Kidney (tissue), 14 donors: ENCODE data around the gene CCSER1. TPM values are rescaled to one million over a fixed set of nuclear protein-coding genes. Genes with fewer than 3 reads are reported as not detected.

Source experiments
- DNase-seq, 5 donors: peaks; one replicate each; pipeline ENCODE4 v3.0.0-alpha.2; 2013 to 2020
- FAIRE-seq: peaks from 2 replicates; lab custom pipeline; 2012; peaks lifted over from hg19 to GRCh38; lab: Jason Lieb, UNC
- H3K27ac ChIP-seq, 2 donors: one replicate each; pipeline ENCODE4 v1.7.0; 2013; ENCODE audit warnings: low read depth in 2 of 2, low read length in 2 of 2, inconsistent platforms in 1 of 2
- H3K27me3 ChIP-seq: one replicate; pipeline ENCODE4 v1.7.1; 2013; ENCODE audit warnings: low read length, inconsistent platforms; ENCODE audit not compliant: control insufficient read depth, insufficient read depth
- H3K36me3 ChIP-seq, 3 donors: one replicate each; pipeline versions ENCODE4 v1.7.0 to v1.7.1; 2013; ENCODE audit warnings: low read length in 3 of 3, control low read depth in 1 of 3, inconsistent platforms in 1 of 3; ENCODE audit not compliant: insufficient read depth in 3 of 3, control insufficient read depth in 2 of 3
- H3K4me1 ChIP-seq, 3 donors: one replicate each; pipeline versions ENCODE4 v1.7.0 to v1.7.1; 2013; ENCODE audit warnings: low read length in 3 of 3, inconsistent platforms in 1 of 3, low read depth in 1 of 3; ENCODE audit not compliant: control insufficient read depth in 2 of 3, insufficient read depth in 2 of 3
- H3K4me3 ChIP-seq, 3 donors: one replicate each; pipeline versions ENCODE4 v1.7.0 to v1.8.1; 2013; ENCODE audit warnings: low read length in 3 of 3, control low read depth in 1 of 3, inconsistent platforms in 1 of 3
- H3K9ac ChIP-seq, 3 donors: one replicate each; pipeline versions ENCODE4 v1.7.0 to v1.7.1; 2013; ENCODE audit warnings: low read length in 3 of 3, control low read depth in 1 of 3, inconsistent platforms in 1 of 3
- H3K9me3 ChIP-seq, 3 donors: one replicate each; pipeline versions ENCODE4 v1.7.0 to v1.7.1; 2013; ENCODE audit warnings: low read length in 3 of 3, control low read depth in 1 of 3, inconsistent platforms in 1 of 3; ENCODE audit not compliant: control insufficient read depth in 2 of 3, insufficient read depth in 1 of 3
- CTCF ChIP-seq: IDR thresholded peaks from 3 replicates; pipeline ENCODE4 v1.5.1; 2012; ENCODE audit warnings: mild to moderate bottlenecking, moderate library complexity, borderline replicate concordance; ENCODE audit not compliant: insufficient read depth; ENCODE audit errors: extremely low read depth
- intact Hi-C: fragments of 100-400 bp; cut with DNase I; formaldehyde crosslinking; loops from one replicate; pipeline ENCODE4 v1.11.1; 2022
- polyA plus RNA-seq: library from polyadenylated mRNA; stranded (reverse); fragments of 350-450 nt; fragmentation: Illumina TruSeq; extraction: RNeasy Lipid Tissue Mini Kit (QIAGEN cat#74804); gene quantifications from one replicate; pipeline ENCODE4 v1.2.3, GENCODE V29; 2014; ENCODE audit warnings: low read depth, low replicate concordance; ENCODE audit not compliant: insufficient read depth
- total RNA-seq: library from RNA; stranded (reverse); fragmentation: NEBNext Ultra II Directional; extraction: Animal tissue kit (Norgen Biotek cat#: 25700); gene quantifications from one replicate; pipeline ENCODE4 v1.2.1, GENCODE V29; 2021
- donor health status: control.
- donor health status: control.
- donor health status: control.
- donor health status: control.
- donor health status: control.
- donor health status: DM: yes; HTN: yes; CAD: no.
- donor health status: Normal renal cell carcinoma (clear cell type).

Gene CCSER1
- total and polyA plus RNA-seq, 2 donors from 2014 or later = 4.2 to 26.8 TPM

GRCh38 chr4:90621080-90621479, 493.9 kb downstream of the CCSER1 start:
- no peak overlapping the region for H3K27ac ChIP-seq
- peak in 1 of 5 donors; percentile 14 for DNase-seq
- no peak for FAIRE-seq

GRCh38 chr4:90624781-90625180, 497.6 kb downstream of the CCSER1 start:
- DNase-seq (peak in 2 of 5 donors; percentile 42 to 44), FAIRE-seq (no peak)
- no peaks in the 10 kb centered on the region for H3K4me1 ChIP-seq
- intact Hi-C loops = no loop called here
- peaks cover 0 to 3% (median 0%) of the 10 kb centered on the region in 3 donors for H3K36me3 ChIP-seq
- no peaks in the 10 kb centered on the region for H3K27me3 ChIP-seq
- no peaks in the 10 kb centered on the region for H3K9me3 ChIP-seq
- no peak for TF ChIP-seq CTCF
- no peak overlapping the region for H3K27ac ChIP-seq
- H3K4me3 ChIP-seq = no peak overlapping the region
- no peak overlapping the region for H3K9ac ChIP-seq

More at GRCh38 chr4:90621080-90621479, 493.9 kb downstream of the CCSER1 start:
- Histone ChIP-seq H3K27me3 (no peaks in the 10 kb centered on the region), H3K4me3 (no peak overlapping the region), H3K4me1 (no peaks in the 10 kb centered on the region), H3K9me3 (no peaks in the 10 kb centered on the region), H3K36me3 (no peaks in the 10 kb centered on the region), H3K9ac (no peak overlapping the region)
- no peak for TF ChIP-seq CTCF
- intact Hi-C loops = no loop called here

DNA sequence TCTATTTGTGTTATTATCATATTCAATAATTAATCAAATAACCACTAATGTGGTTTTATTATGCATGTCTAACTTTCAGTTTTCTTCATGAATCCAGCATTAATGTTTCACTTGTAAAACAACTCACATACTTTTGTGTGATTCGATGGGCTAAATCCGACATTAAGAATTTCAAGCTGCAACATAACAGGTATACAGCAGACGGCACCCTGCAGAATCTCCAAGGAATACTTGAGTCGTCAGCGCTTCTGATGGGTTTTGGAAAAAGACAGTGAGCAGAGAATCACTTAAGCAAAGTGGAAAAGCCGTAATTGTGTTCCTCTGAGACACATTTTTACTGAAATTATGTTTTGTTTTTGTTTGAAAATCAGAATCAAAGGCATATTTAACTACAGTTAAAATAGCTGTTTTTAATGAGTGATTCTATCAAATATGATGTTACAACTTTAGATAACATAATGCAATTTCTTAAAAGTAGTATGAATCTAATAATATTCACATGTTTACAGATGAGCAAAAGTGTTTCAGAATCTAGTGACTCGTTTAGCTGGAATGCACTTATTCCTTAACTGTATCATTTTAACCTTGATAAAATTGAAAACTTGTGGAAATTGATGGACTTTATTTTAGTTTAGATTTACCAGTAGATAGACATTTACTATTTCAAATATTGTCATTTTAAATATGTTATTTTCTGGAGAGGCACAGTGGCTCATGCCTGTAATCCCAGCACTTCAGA, 514.8 kb downstream of the CCSER1 start:
- H3K9ac ChIP-seq = no peak overlapping the region
- TF ChIP-seq CTCF = no peak
- no peak for FAIRE-seq
- no peaks in the 10 kb centered on the region for H3K9me3 ChIP-seq
- intact Hi-C loops = no loop called here
- no peak for DNase-seq
- H3K36me3 ChIP-seq = no peaks in the 10 kb centered on the region
- no peak overlapping the region for H3K27ac ChIP-seq
- no peaks in the 10 kb centered on the region for H3K4me1 ChIP-seq
- no peak overlapping the region for H3K4me3 ChIP-seq
- no peaks in the 10 kb centered on the region for H3K27me3 ChIP-seq
